GM12878 (cell line): ENCODE results near the gene POLE2. TPM values are rescaled to one million over a fixed set of nuclear protein-coding genes. Genes with fewer than 3 reads are reported as not detected.
A peak's percentile ranks its signal among the peaks of the same experiment; 100 is the strongest.

Experiments used
- ATAC-seq: fragments of 200-7000 bp; cut with Tn5 transposase; 3 replicates; pipeline ENCODE4 v1.9.1; 2020; ENCODE audit warnings: mild to moderate bottlenecking, moderate library complexity
- BruUV-seq: library from RNA; stranded (reverse); fragments of 400-500 nt; replicated peaks from 2 replicates; lab custom pipeline; 2021; lab: Mats Ljungman, UMichigan
- CTCF ChIA-PET: fragments of 300-600 bp; sonication (Branson Sonifier 250); formaldehyde crosslinking; extraction: SDS; loops from one replicate; lab custom pipeline; 2021; ENCODE audit warnings: inconsistent platforms; lab: Yijun Ruan, JAX
- POLR2A ChIA-PET: fragments of 350-600 bp; formaldehyde crosslinking; extraction: SDS; loops from one replicate; lab custom pipeline; 2021; ENCODE audit warnings: inconsistent platforms; lab: Charles Lee
- RAD21 ChIA-PET: fragments of 300-600 bp; sonication (Branson Sonifier 250); formaldehyde crosslinking; loops from one replicate; lab custom pipeline; 2023; ENCODE audit warnings: antibody characterized with exemption; ENCODE audit not compliant: unreplicated experiment; lab: Charles Lee
- SMC1A ChIA-PET: fragments of 300-600 bp; sonication (Branson Sonifier 250); formaldehyde crosslinking; loops from one replicate; lab custom pipeline; 2023; ENCODE audit not compliant: unreplicated experiment, uncharacterized antibody; lab: Charles Lee
- DNase-seq: peaks from one replicate; pipeline ENCODE4 v3.0.0-alpha.2; 2011; ENCODE audit warnings: low read depth, low spot score
- FAIRE-seq: peaks from 3 replicates; lab custom pipeline; 2011; peaks lifted over from hg19 to GRCh38; lab: Jason Lieb, UNC
- H2AFZ ChIP-seq: 2 replicates; pipeline ENCODE4 v1.6.0; 2011; ENCODE audit warnings: low read depth, low read length, control low read depth; ENCODE audit not compliant: control insufficient read depth
- H3K27ac ChIP-seq: 2 replicates; pipeline ENCODE4 v1.5.1; 2011; ENCODE audit warnings: control low read depth; ENCODE audit not compliant: control insufficient read depth, insufficient read depth
- H3K27me3 ChIP-seq, 2 experiments: replicated peaks in 1 of 2; 2 replicates each; pipeline versions ENCODE4 v1.6.0 to v1.6.1; 2011; ENCODE audit warnings: low read length in 1 of 2; ENCODE audit not compliant: control insufficient read depth in 2 of 2, insufficient read depth in 2 of 2
- H3K36me3 ChIP-seq, 2 experiments: 2 replicates each; pipeline ENCODE4 v1.5.1; 2011; ENCODE audit warnings: low read length in 1 of 2; ENCODE audit not compliant: control insufficient read depth in 2 of 2, insufficient read depth in 2 of 2
- H3K4me1 ChIP-seq: 2 replicates; pipeline ENCODE4 v1.6.1; 2011; ENCODE audit warnings: mild to moderate bottlenecking, low read length, moderate library complexity, mixed read lengths; ENCODE audit not compliant: control insufficient read depth, insufficient read depth
- H3K4me2 ChIP-seq: 2 replicates; pipeline ENCODE4 v1.6.0; 2011; ENCODE audit warnings: control low read depth; ENCODE audit not compliant: control insufficient read depth, insufficient read depth
- H3K4me3 ChIP-seq: fragments of 200-600 bp; sonication (generic); 2 replicates; pipeline ENCODE4 v1.5.1; 2016
- H3K79me2 ChIP-seq: 2 replicates; pipeline ENCODE4 v1.6.0; 2011; ENCODE audit warnings: low read length; ENCODE audit not compliant: control insufficient read depth, insufficient read depth
- H3K9ac ChIP-seq: 2 replicates; pipeline ENCODE4 v1.8.0; 2011; ENCODE audit warnings: low read length, control low read depth, mixed read lengths; ENCODE audit not compliant: control insufficient read depth, insufficient read depth
- H3K9me3 ChIP-seq: replicated peaks from 3 replicates; pipeline ENCODE4 v1.5.1; 2011; ENCODE audit warnings: mild to moderate bottlenecking, low read length; ENCODE audit not compliant: control insufficient read depth, insufficient read depth
- H4K20me1 ChIP-seq: 2 replicates; pipeline ENCODE4 v1.6.0; 2011; ENCODE audit not compliant: control insufficient read depth, insufficient read depth
- DPF2 ChIP-seq: fragments of 450-650 bp; IDR thresholded peaks from 2 replicates; pipeline ENCODE4 v1.6.1; 2017; ENCODE audit warnings: mild to moderate bottlenecking
- EED ChIP-seq: sonication (generic); IDR thresholded peaks from 2 replicates; pipeline ENCODE4 v1.6.1; 2016; ENCODE audit warnings: antibody characterized with exemption, low read depth
- HDAC2 ChIP-seq: fragments of 200-600 bp; sonication (generic); IDR thresholded peaks from 2 replicates; pipeline ENCODE4 v1.6.1; 2017
- IKZF1 ChIP-seq: fragments of 450-650 bp; conservative IDR thresholded peaks from 2 replicates; pipeline ENCODE4 v1.6.1; 2017; ENCODE audit warnings: antibody characterized with exemption, mild to moderate bottlenecking
- LARP7 ChIP-seq: fragments of 450-650 bp; IDR thresholded peaks from 2 replicates; pipeline ENCODE4 v1.6.1; 2017; ENCODE audit warnings: mild to moderate bottlenecking
- MAX ChIP-seq: IDR thresholded peaks from 2 replicates; pipeline ENCODE4 v1.6.1; 2012; ENCODE audit warnings: low read depth, low read length, improper control_type of control experiment
- MLLT1 ChIP-seq: fragments of 450-650 bp; IDR thresholded peaks from 2 replicates; pipeline ENCODE4 v1.6.1; 2016; ENCODE audit warnings: mild to moderate bottlenecking
- NKRF ChIP-seq: fragments of 450-650 bp; conservative IDR thresholded peaks from 2 replicates; pipeline ENCODE4 v1.6.1; 2017; ENCODE audit warnings: mild to moderate bottlenecking, moderate library complexity
- RFX5 ChIP-seq: IDR thresholded peaks from 2 replicates; pipeline ENCODE4 v1.6.1; 2011; ENCODE audit warnings: low read depth, low read length, improper control_type of control experiment
- SIN3A ChIP-seq: IDR thresholded peaks from 2 replicates; pipeline ENCODE4 v1.6.1; 2012; ENCODE audit warnings: low read depth, low read length, improper control_type of control experiment
- TCF12 ChIP-seq: IDR thresholded peaks from 2 replicates; pipeline ENCODE4 v1.6.1; 2011; ENCODE audit warnings: low read depth, mild to moderate bottlenecking, low read length
- ZBED1 ChIP-seq: IDR thresholded peaks from 2 replicates; pipeline ENCODE4 v1.6.1; 2016; ENCODE audit warnings: borderline replicate concordance
- ZNF217 ChIP-seq: fragments of 450-650 bp; IDR thresholded peaks from 2 replicates; pipeline ENCODE4 v1.6.1; 2017; ENCODE audit warnings: antibody characterized with exemption, mild to moderate bottlenecking
- WGBS: methylation state at CpG from one replicate; pipeline ENCODE4 v1.1.6; 2016; ENCODE audit warnings: low lambda C conversion rate; ENCODE audit not compliant: insufficient replicate concordance, insufficient coverage; ENCODE audit errors: missing lambda C conversion rate; 5-methylcytosine and 5-hydroxymethylcytosine counted together
- in situ Hi-C: fragments of 300-500 bp; cut with MboI; formaldehyde crosslinking; loops from 9 replicates; pipeline ENCODE4 v1.14.3; 2018; ENCODE audit warnings: mixed read lengths
- intact Hi-C: fragments of 100-400 bp; cut with micrococcal nuclease; formaldehyde crosslinking; loops from one replicate; pipeline ENCODE4 v1.14.2; 2022; ENCODE audit not compliant: unreplicated experiment
- polyA plus RNA-seq, 11 experiments: library from polyadenylated mRNA; depleted of rRNA in 4 of 11; unstranded in 6 of 11; stranded (reverse) in 5 of 11; fragments of >200 nt; fragmentation: Nextera tagmentation in 4 of 11; fragmentation: Illumina TruSeq in 1 of 11; extraction: Ambion mirVana in 4 of 11; extraction: Trizol in 1 of 11; gene quantifications; 1 replicate in 1 of 11; 2 replicates in 10 of 11; pipeline versions ENCODE4 v1.2.1 to v1.2.3, GENCODE V29; 2011 to 2016; ENCODE audit warnings: inconsistent platforms in 2 of 11, missing spikeins in 2 of 11, low read depth in 1 of 11
- total RNA-seq, 4 experiments: library from RNA; depleted of rRNA in 3 of 4; stranded (reverse); fragments of >200 nt in 3 of 4; fragmentation: Illumina TruSeq in 1 of 4; extraction: Trizol in 1 of 4; gene quantifications; 2 replicates each; pipeline versions ENCODE4 v1.2.1 to v1.2.3, GENCODE V29; 2013 to 2021

POLE2 gene
- total and polyA plus RNA-seq, 10 of the 15 experiments (the other 5 are each of a cell fraction or from before 2014, with no cell fraction given) = 22.0 to 45.6 (median 38.8) TPM

GRCh38 chr14:49621114-49621881 lies 66.7 kb downstream of the POLE2 start:
- H3K4me3 ChIP-seq = peak overlapping the region; percentile 92
- peak overlapping the region; percentile 98 for H3K9ac ChIP-seq
- ATAC-seq (peak; percentile 57), FAIRE-seq (no peak), DNase-seq (no peak)
- peak overlapping the region; percentile 95 for H3K4me2 ChIP-seq
- SMC1A ChIA-PET = interaction anchor here (0.7 to 3.2 kb wide), 10 partner anchors 10 to 247 kb away, joined by 3 to 28 read pairs (median 6); partner anchors contain the start of genes LRR1 and RPS29
- no peaks in the 10 kb centered on the region for H3K9me3 ChIP-seq
- H3K36me3 ChIP-seq = peaks cover 0 to 6% of the 10 kb centered on the region in 2 experiments
- CTCF ChIA-PET = interaction anchor here (0.5 to 2.7 kb wide), 11 partner anchors 11 to 232 kb away, joined by 3 to 23 read pairs (median 10); partner anchors contain the start of genes LRR1, NEMF and RPS29
- POLR2A ChIA-PET = interaction anchor here (0.5 to 6.2 kb wide), 13 partner anchors 11 to 714 kb away, joined by 3 to 122 read pairs (median 7); partner anchors contain the start of genes DNAAF2, KLHDC2, LRR1 and NEMF
- TF ChIP-seq IKZF1 (peak; percentile 76), SIN3A (peak; percentile 44; the same call in 1 of the 2 replicates), TCF12 (0 out of 2 replicates have a peak, but pooled peaks have one; percentile 42), ZNF217 (peak; percentile 81; the same call in 1 of the 2 replicates), EED (0 out of 2 replicates have a peak, but pooled peaks have one; percentile 15), LARP7 (peak; percentile 79), MLLT1 (0 out of 2 replicates have a peak, but pooled peaks have one; percentile 3), RFX5 (no peak), HDAC2 (no peak), NKRF (peak; percentile 70; the same call in 1 of the 2 replicates), MAX (peak; percentile 17; the same call in 1 of the 2 replicates), ZBED1 (0 out of 2 replicates have a peak, but pooled peaks have one; percentile 16), DPF2 (no peak)
- RAD21 ChIA-PET = interaction anchor here (0.6 to 5.8 kb wide), 12 partner anchors 9 to 494 kb away, joined by 3 to 82 read pairs (median 6); partner anchors contain the start of genes DNAAF2, KLHDC2, LRR1 and RPS29
- intact Hi-C loops = loop anchor here (1.0 to 5.0 kb wide), 3 partner anchors 23 to 1046 kb away; partner anchors contain the start of genes LRR1, RPS29 and SAV1
- WGBS = under 1% methylated on average over 65 of the region's 65 CpGs
- H3K4me1 ChIP-seq = no peaks in the 10 kb centered on the region; the same call in 1 of the 2 replicates
- H2AFZ ChIP-seq = peak overlapping the region; percentile 26
- H3K79me2 ChIP-seq = peaks cover 91% of the 10 kb centered on the region
- peak overlapping the region; percentile 98 for H3K27ac ChIP-seq
- H3K27me3 ChIP-seq = no peaks in the 10 kb centered on the region
- no peaks in the 10 kb centered on the region for H4K20me1 ChIP-seq
- no TSS peak for BruUV-seq
- in situ Hi-C loops = loop anchor here (10.0 kb wide), 1 partner anchor 1204 kb away; no protein-coding TSS in a partner anchor
